NB4 (cell line): ENCODE results near the gene PLK1.

ENCODE experiments used
- MYC ChIP-seq: IDR thresholded peaks from 2 replicates; pipeline ENCODE4 v1.6.1; 2011; ENCODE audit warnings: low read depth, low read length
- POLR2A ChIP-seq: IDR thresholded peaks from 2 replicates; pipeline ENCODE4 v1.6.1; 2011; ENCODE audit warnings: mild to moderate bottlenecking; ENCODE audit not compliant: insufficient read length; ENCODE audit errors: extremely low read depth
- TF ChIP-seq, protein P1 (sequence below): IDR thresholded peaks from one replicate; pipeline ENCODE4 v1.5.1; 2012; ENCODE audit warnings: low read depth, low read length
- TF ChIP-seq, protein P2 (sequence below): IDR thresholded peaks from 2 replicates; pipeline ENCODE4 v1.6.1; 2011; ENCODE audit warnings: low read depth, low read length

DNA sequence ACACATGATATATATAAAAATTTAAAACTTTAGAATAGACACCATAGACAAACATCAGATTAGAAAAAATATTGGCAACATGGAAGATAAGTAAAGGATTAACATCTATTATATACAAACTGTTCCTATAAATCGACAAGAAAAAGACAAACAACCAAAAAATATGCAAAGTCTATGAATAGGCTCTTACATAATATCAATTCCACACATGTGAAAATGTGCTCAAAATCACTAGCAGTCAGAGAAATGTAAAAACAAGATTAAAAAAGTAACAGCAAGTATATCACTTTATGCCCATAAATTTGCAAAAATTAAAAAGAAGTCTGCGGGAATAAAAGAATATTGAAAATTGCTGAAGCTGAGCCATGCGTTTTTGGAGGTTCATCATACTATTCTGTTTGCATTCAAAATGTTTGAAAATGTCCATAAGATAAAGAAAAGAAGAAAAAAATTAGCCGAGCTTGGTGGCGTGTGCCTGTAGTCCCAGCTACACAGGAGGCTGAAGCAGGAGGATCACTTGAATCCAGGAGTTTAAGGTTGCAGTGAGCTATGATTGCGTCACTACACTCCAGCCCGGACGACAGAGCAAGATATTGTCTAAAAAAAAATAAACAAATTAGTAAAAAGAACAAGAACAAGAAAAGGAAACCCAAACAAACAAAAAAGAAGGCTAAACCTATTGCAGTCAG, 45.6 kb downstream of the PLK1 start:
- TF ChIP-seq, protein P1, sequence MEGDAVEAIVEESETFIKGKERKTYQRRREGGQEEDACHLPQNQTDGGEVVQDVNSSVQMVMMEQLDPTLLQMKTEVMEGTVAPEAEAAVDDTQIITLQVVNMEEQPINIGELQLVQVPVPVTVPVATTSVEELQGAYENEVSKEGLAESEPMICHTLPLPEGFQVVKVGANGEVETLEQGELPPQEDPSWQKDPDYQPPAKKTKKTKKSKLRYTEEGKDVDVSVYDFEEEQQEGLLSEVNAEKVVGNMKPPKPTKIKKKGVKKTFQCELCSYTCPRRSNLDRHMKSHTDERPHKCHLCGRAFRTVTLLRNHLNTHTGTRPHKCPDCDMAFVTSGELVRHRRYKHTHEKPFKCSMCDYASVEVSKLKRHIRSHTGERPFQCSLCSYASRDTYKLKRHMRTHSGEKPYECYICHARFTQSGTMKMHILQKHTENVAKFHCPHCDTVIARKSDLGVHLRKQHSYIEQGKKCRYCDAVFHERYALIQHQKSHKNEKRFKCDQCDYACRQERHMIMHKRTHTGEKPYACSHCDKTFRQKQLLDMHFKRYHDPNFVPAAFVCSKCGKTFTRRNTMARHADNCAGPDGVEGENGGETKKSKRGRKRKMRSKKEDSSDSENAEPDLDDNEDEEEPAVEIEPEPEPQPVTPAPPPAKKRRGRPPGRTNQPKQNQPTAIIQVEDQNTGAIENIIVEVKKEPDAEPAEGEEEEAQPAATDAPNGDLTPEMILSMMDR: no peak
- no peak for TF ChIP-seq POLR2A
- no peak for TF ChIP-seq MYC
- TF ChIP-seq, protein P2, sequence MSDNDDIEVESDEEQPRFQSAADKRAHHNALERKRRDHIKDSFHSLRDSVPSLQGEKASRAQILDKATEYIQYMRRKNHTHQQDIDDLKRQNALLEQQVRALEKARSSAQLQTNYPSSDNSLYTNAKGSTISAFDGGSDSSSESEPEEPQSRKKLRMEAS: no peak
